Measurements from ENCODE around the gene FBXL16. TPM values are rescaled to one million over a fixed set of nuclear protein-coding genes. Genes with fewer than 3 reads are reported as not detected.

FBXL16 gene
- polyA plus RNA-seq, 1 donor = 0.34 TPM

GRCh38 chr16:678209-678857, 27.3 kb downstream of the FBXL16 start:
- no peak for DNase-seq (ENCODE audit: low read depth)

GRCh38 chr16:677316-678190, 28.0 kb downstream of the FBXL16 start:
- DNase-seq (ENCODE audit: low read depth) = no peak

DNA sequence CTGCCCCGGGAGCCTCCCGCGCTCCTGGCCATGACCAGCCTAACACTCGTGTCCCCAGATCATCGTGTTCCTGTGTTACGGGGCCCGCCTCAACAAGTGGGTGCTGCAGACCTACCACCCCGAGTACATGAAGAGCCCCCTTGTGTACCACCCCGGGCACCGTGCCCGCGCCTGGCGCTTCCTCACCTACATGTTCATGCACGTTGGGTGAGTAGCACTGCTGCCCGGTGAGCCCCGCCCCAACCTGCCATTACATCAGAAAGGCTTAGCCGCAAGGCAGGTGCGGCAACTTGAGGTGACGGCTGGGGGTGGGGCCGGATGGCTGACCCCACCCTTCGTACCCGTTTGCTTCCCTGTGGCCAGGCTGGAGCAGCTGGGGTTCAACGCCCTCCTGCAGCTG, 28.7 kb downstream of the FBXL16 start:
- DNase-seq (ENCODE audit: low read depth) = no peak

GRCh38 chr16:676565-676902, 29.1 kb downstream of the FBXL16 start:
- DNase-seq (ENCODE audit: low read depth) = no peak

DNA sequence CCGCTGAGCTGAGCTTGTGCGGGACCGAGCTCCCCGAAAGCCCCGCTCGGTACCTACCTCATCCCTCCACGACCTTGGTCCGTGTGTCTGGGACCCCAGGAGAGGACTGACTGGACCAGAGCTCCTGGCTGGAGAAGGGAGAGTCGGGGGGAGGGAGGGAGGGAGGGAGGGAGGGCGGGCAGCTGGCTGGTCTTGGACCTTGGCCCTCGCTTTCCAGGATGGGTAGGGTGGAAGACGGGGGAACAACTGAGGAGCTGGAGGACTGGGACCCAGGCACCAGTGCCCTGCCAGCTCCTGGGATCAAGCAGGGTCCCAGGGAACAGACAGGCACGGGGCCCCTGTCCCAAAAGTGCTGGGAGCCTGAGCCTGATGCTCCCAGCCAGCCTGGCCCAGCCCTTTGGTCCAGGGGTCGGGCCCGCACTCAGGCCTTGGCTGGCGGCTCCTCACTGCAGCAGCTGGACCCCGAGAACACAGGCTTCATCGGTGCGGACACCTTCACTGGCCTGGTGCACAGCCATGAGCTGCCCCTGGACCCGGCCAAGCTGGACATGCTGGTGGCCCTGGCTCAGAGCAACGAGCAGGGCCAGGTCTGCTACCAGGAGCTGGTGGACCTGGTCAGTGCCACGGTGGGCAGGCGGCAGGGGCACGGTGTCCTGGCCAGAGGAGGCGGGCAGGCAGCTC, 29.6 kb downstream of the FBXL16 start:
- no peak for DNase-seq (ENCODE audit: low read depth)

- no peak for DNase-seq (ENCODE audit: low read depth)
These were observed 30.4 kb downstream of the FBXL16 start, which contains the start of gene RHBDL1 for GRCh38 chr16:674968-675883. TSS of gene RHBDL1 (plus strand) at chr16:675671. CDS start at chr16:675791, 120 bp downstream.

DNA sequence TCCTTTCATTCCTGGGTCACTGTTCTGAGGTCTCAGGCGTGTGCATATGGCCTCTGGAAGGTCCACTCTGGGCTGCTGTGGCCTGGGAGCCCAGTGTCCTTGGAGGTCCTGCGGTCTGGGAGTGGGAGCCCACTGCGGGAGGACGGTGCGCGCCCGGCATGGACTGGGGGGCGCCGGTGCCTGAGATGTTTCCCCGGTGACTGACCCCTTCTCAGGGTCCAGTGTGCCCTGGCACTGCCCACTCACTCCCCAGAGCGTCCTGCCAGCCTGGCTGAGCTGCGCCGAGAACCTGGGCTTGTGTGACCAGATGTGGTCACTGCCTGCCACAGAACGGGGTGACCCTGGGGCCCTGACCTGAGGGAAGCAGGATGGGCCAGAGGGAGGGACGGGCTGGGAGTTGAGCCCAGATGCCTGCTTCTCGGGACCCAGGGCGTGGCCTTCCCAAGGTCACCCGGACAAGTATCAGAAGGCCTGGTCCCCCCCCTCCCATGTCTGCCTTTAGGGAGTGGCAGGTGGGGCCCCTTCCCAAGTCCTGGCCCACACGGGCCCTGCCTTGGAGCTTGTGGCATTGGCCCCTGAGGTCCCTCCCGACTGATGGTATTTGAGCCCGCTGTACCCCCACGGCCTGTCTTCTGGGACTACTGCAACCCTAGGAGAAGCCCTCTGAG, 31.3 kb downstream of the FBXL16 start:
- DNase-seq (ENCODE audit: low read depth) = no peak

GRCh38 chr16:673399-673991, 32.1 kb downstream of the FBXL16 start:
- DNase-seq (ENCODE audit: low read depth) = no peak

- DNase-seq (ENCODE audit: low read depth) = no peak
These were observed 32.8 kb downstream of the FBXL16 start for GRCh38 chr16:672851-673250.

- no peak for DNase-seq (ENCODE audit: low read depth)
These were observed 33.2 kb downstream of the FBXL16 start for GRCh38 chr16:672371-672770.

DNA sequence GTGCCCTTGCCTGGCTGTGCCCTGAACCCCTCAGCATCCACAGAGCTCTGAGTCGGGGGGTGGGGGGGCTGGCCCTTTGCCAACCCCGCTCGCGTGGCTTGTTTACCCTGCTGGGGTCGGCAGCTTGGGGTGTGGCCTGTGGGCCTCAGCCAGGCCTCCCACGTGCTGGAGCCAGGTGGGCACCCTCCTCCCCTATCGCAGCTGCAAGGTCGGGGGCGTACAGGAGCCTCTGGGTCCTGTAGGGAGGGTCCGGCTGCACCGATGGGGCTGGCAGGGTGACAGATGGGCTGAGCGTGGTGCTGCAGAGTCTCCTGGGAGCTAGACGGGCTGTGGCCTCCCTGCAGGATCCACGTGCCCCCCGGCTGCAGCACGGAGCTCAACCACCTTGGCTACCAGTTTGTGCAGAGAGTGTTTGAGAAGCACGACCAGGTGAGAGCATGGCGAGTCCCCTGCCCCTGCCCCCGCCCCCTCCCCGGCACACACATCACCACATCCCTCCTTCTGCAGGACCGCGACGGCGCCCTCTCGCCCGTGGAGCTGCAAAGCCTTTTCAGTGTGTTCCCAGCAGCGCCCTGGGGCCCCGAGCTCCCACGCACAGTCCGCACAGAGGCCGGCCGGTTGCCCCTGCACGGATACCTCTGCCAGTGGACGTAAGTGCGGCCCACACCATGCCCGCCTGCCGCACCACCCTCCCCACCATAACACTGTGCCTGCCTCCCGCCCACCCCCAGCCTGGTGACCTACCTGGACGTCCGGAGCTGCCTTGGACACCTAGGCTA, 34.1 kb downstream of the FBXL16 start:
- DNase-seq (ENCODE audit: low read depth) = no peak

- DNase-seq (ENCODE audit: low read depth) = no peak
These were observed 34.9 kb downstream of the FBXL16 start for GRCh38 chr16:670485-671352.

DNA sequence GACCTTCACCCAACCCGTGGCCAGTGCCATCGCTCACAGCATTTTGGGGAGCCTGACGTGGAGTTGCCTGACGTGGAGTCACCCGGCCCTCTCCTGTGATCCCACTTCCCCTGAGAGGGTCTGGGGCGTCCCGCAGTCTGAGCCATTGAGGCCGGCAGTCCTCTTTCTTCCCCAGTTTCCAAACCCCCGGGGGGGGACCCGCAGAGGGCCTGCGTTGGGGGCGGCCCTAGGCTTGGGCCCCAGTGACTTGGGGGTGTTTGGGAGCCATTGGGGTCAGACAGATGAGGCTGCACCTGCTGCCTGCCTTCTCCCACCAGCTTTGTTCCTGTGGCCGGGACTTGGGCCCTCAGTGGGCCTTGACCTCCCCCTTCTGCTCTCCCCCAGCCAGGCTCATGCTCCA, 35.9 kb downstream of the FBXL16 start:
- DNase-seq (ENCODE audit: low read depth) = no peak

DNA sequence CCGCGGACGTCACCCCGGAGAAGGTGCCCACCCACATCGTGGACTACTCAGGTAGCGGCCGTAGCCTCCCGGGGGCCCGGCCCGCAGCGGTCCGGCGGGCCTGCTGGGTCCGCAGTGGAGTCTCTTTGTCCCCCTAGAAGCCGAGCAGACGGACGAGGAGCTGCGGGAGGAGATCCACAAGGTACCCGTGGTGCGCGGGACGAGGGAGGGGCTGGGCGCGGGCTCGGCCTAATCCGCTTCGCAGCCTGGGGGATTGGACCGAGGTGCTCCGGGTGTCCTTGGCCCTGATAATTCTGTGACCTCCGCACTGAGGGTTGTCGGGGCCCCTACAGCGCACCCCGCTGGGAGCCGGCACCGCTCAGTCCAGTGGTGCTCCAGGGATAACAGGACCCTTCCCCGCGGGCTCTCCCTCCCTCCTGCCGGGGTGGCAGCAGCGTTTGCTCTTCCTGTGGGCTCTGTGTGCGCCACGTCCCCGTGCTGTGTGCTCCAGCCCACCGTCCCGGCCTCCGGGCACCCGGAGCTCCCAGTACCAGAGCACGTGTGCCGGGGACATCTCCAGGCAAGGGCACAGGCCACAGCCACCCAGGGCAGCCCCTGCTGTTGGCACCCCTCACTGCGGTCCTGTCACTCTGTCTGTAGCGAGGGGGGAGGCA, 37.0 kb downstream of the FBXL16 start:
- DNase-seq (ENCODE audit: low read depth) = no peak

GRCh38 chr16:667780-668518, 37.7 kb downstream of the FBXL16 start, which contains the start of gene RHOT2:
TSS of gene RHOT2 (plus strand) at chr16:668132. CDS start at chr16:668200, 68 bp downstream.
- DNase-seq (ENCODE audit: low read depth) = peak; percentile 74

DNA sequence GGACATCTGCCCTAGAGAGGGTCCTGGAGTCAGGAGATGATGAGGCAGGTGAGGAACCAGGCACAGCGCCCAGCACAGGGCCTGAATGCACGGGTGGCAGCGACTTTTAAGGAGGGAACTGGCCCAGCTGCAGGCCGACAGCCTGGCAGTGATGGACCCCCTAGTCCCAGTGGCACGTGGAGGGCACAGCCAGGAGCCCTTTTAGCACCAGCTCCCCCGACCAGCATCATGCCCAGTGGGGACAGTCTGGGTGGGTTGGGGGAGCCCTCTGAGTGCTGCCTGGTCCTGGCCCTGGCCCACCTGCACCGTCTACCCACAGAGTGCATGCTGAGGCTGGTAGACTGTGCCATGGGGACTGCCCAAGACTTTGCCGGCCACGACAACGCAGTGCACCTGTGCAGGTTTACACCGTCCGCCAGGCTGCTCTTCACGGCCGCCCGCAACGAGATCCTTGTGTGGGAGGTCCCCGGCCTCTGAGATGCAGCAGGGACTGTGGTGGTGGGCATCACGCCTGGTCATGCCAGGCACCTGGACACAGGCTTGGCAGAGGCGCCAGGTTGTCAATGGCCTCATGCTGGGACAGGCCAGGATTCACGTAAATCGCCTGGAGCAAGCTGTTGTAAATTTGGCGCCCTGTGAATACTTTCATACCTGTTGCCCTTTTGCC, 38.4 kb downstream of the FBXL16 start:
- no peak for DNase-seq (ENCODE audit: low read depth)

DNA sequence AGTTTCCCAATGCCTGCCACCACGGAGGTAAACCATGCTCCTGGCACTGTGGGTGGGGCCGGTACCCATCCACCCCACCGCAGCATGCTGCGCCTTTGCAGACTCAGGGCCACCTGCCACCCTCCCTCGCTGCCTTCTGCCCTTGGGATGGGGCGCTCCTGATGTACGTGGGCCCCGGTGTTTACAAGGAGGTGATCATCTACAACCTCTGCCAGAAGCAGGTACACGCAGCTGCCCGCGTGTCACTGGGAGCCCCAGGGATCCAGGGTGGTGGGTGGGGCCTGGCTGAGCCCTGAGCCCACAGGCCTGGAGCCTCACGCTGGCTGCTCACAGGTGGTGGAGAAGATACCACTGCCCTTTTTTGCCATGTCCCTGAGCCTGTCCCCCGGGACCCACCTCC, 39.0 kb downstream of the FBXL16 start:
- DNase-seq (ENCODE audit: low read depth) = no peak

Measured in forelimb muscle (tissue), 1 donor.